Measurements from ENCODE around the gene EGFL7.

GRCh38 chr9:136692185-136693134, 29.7 kb downstream of the EGFL7 start:
- no peak for TF ChIP-seq CTCF (IDR thresholded peaks at IDR 0.05)
- TF ChIP-seq ZBTB33 (IDR thresholded peaks at IDR 0.05; ENCODE audit: borderline replicate concordance, low read depth), result no peak
- no peak for TF ChIP-seq IRF3 (IDR thresholded peaks at IDR 0.05; ENCODE audit: low read depth, low read length)
- no peak for TF ChIP-seq GATA2 (CRISPR knock-in tag; IDR thresholded peaks at IDR 0.05)

Measured in SK-N-SH (cell line).